GM12878 (cell line): ENCODE measurements around the gene CYTIP. TPM values are rescaled to one million over a fixed set of nuclear protein-coding genes. Genes with fewer than 3 reads are reported as not detected.

Experiments used
- ATAC-seq: fragments of 200-7000 bp; cut with Tn5 transposase; 3 replicates; pipeline ENCODE4 v1.9.1; 2020; ENCODE audit warnings: mild to moderate bottlenecking, moderate library complexity
- BruUV-seq: library from RNA; stranded (reverse); fragments of 400-500 nt; replicated peaks from 2 replicates; lab custom pipeline; 2021; lab: Mats Ljungman, UMichigan
- CTCF ChIA-PET: fragments of 300-600 bp; sonication (Branson Sonifier 250); formaldehyde crosslinking; extraction: SDS; loops from one replicate; lab custom pipeline; 2021; ENCODE audit warnings: inconsistent platforms; lab: Yijun Ruan, JAX
- POLR2A ChIA-PET: fragments of 350-600 bp; formaldehyde crosslinking; extraction: SDS; loops from one replicate; lab custom pipeline; 2021; ENCODE audit warnings: inconsistent platforms; lab: Charles Lee
- RAD21 ChIA-PET: fragments of 300-600 bp; sonication (Branson Sonifier 250); formaldehyde crosslinking; loops from one replicate; lab custom pipeline; 2023; ENCODE audit warnings: antibody characterized with exemption; ENCODE audit not compliant: unreplicated experiment; lab: Charles Lee
- SMC1A ChIA-PET: fragments of 300-600 bp; sonication (Branson Sonifier 250); formaldehyde crosslinking; loops from one replicate; lab custom pipeline; 2023; ENCODE audit not compliant: unreplicated experiment, uncharacterized antibody; lab: Charles Lee
- DNase-seq: peaks from one replicate; pipeline ENCODE4 v3.0.0-alpha.2; 2011; ENCODE audit warnings: low read depth, low spot score
- FAIRE-seq: peaks from 3 replicates; lab custom pipeline; 2011; peaks lifted over from hg19 to GRCh38; lab: Jason Lieb, UNC
- H2AFZ ChIP-seq: 2 replicates; pipeline ENCODE4 v1.6.0; 2011; ENCODE audit warnings: low read depth, low read length, control low read depth; ENCODE audit not compliant: control insufficient read depth
- H3K27ac ChIP-seq: 2 replicates; pipeline ENCODE4 v1.5.1; 2011; ENCODE audit warnings: control low read depth; ENCODE audit not compliant: control insufficient read depth, insufficient read depth
- H3K27me3 ChIP-seq, 2 experiments: replicated peaks in 1 of 2; 2 replicates each; pipeline versions ENCODE4 v1.6.0 to v1.6.1; 2011; ENCODE audit warnings: low read length in 1 of 2; ENCODE audit not compliant: control insufficient read depth in 2 of 2, insufficient read depth in 2 of 2
- H3K36me3 ChIP-seq, 2 experiments: 2 replicates each; pipeline ENCODE4 v1.5.1; 2011; ENCODE audit warnings: low read length in 1 of 2; ENCODE audit not compliant: control insufficient read depth in 2 of 2, insufficient read depth in 2 of 2
- H3K4me1 ChIP-seq: 2 replicates; pipeline ENCODE4 v1.6.1; 2011; ENCODE audit warnings: mild to moderate bottlenecking, low read length, moderate library complexity, mixed read lengths; ENCODE audit not compliant: control insufficient read depth, insufficient read depth
- H3K4me2 ChIP-seq: 2 replicates; pipeline ENCODE4 v1.6.0; 2011; ENCODE audit warnings: control low read depth; ENCODE audit not compliant: control insufficient read depth, insufficient read depth
- H3K4me3 ChIP-seq: fragments of 200-600 bp; sonication (generic); 2 replicates; pipeline ENCODE4 v1.5.1; 2016
- H3K79me2 ChIP-seq: 2 replicates; pipeline ENCODE4 v1.6.0; 2011; ENCODE audit warnings: low read length; ENCODE audit not compliant: control insufficient read depth, insufficient read depth
- H3K9ac ChIP-seq: 2 replicates; pipeline ENCODE4 v1.8.0; 2011; ENCODE audit warnings: low read length, control low read depth, mixed read lengths; ENCODE audit not compliant: control insufficient read depth, insufficient read depth
- H3K9me3 ChIP-seq: replicated peaks from 3 replicates; pipeline ENCODE4 v1.5.1; 2011; ENCODE audit warnings: mild to moderate bottlenecking, low read length; ENCODE audit not compliant: control insufficient read depth, insufficient read depth
- H4K20me1 ChIP-seq: 2 replicates; pipeline ENCODE4 v1.6.0; 2011; ENCODE audit not compliant: control insufficient read depth, insufficient read depth
- ATF7 ChIP-seq: fragments of 450-650 bp; IDR thresholded peaks from 2 replicates; pipeline ENCODE4 v1.6.1; 2016; ENCODE audit warnings: low read depth, mild to moderate bottlenecking
- DPF2 ChIP-seq: fragments of 450-650 bp; IDR thresholded peaks from 2 replicates; pipeline ENCODE4 v1.6.1; 2017; ENCODE audit warnings: mild to moderate bottlenecking
- EED ChIP-seq: sonication (generic); IDR thresholded peaks from 2 replicates; pipeline ENCODE4 v1.6.1; 2016; ENCODE audit warnings: antibody characterized with exemption, low read depth
- HDGF ChIP-seq: fragments of 450-650 bp; IDR thresholded peaks from 2 replicates; pipeline ENCODE4 v1.6.1; 2016; ENCODE audit warnings: antibody characterized with exemption
- HSF1 ChIP-seq: fragments of 150-350 bp; IDR thresholded peaks from 2 replicates; pipeline ENCODE4 v1.6.1; 2014; ENCODE audit warnings: mild to moderate bottlenecking, low read depth, low read length
- IKZF2 ChIP-seq, 2 experiments: fragments of 450-650 bp; IDR thresholded peaks; 2 replicates each; pipeline ENCODE4 v1.6.1; 2017; ENCODE audit warnings: mild to moderate bottlenecking in 2 of 2, moderate library complexity in 2 of 2
- JUNB ChIP-seq: IDR thresholded peaks from 2 replicates; pipeline ENCODE4 v1.6.1; 2016; ENCODE audit warnings: antibody characterized with exemption, mild to moderate bottlenecking
- KAT2A ChIP-seq: conservative IDR thresholded peaks from 2 replicates; pipeline ENCODE4 v1.6.1; 2011; ENCODE audit warnings: low read depth, low read length; ENCODE audit not compliant: control insufficient read depth
- LARP7 ChIP-seq: fragments of 450-650 bp; IDR thresholded peaks from 2 replicates; pipeline ENCODE4 v1.6.1; 2017; ENCODE audit warnings: mild to moderate bottlenecking
- MTA3 ChIP-seq: IDR thresholded peaks from 2 replicates; pipeline ENCODE4 v1.6.1; 2012; ENCODE audit warnings: low read length, inconsistent platforms, borderline replicate concordance
- NR2C2 ChIP-seq: IDR thresholded peaks from 2 replicates; pipeline ENCODE4 v1.6.1; 2011; ENCODE audit warnings: borderline replicate concordance, low read depth; ENCODE audit not compliant: control insufficient read depth, insufficient read length
- RELA ChIP-seq: fragments of 450-650 bp; IDR thresholded peaks from 2 replicates; pipeline ENCODE4 v1.8.0; 2014; ENCODE audit warnings: borderline replicate concordance; ENCODE audit not compliant: partially characterized antibody
- SMAD1 ChIP-seq: fragments of 450-650 bp; IDR thresholded peaks from 2 replicates; pipeline ENCODE4 v1.6.1; 2018; ENCODE audit warnings: mild to moderate bottlenecking, low read depth; ENCODE audit not compliant: partially characterized antibody
- SMC3 ChIP-seq: IDR thresholded peaks from 2 replicates; pipeline ENCODE4 v1.6.1; 2011; ENCODE audit warnings: low read length, improper control_type of control experiment, borderline replicate concordance
- SREBF1 ChIP-seq: IDR thresholded peaks from 2 replicates; pipeline ENCODE4 v1.6.1; 2012; ENCODE audit warnings: mild to moderate bottlenecking, low read length
- STAT3 ChIP-seq: IDR thresholded peaks from 2 replicates; pipeline ENCODE4 v1.6.1; 2011; ENCODE audit warnings: low read depth, low read length, improper control_type of control experiment
- USF1 ChIP-seq: IDR thresholded peaks from 2 replicates; pipeline ENCODE4 v1.6.1; 2011; ENCODE audit warnings: borderline replicate concordance, low read depth, mild to moderate bottlenecking, moderate library complexity, mixed read lengths, low read length; ENCODE audit not compliant: insufficient read depth; ENCODE audit errors: extremely low read length
- ZBED1 ChIP-seq: IDR thresholded peaks from 2 replicates; pipeline ENCODE4 v1.6.1; 2016; ENCODE audit warnings: borderline replicate concordance
- ZNF592 ChIP-seq: fragments of 450-650 bp; IDR thresholded peaks from 2 replicates; pipeline ENCODE4 v1.6.1; 2017; ENCODE audit warnings: mild to moderate bottlenecking, moderate library complexity
- WGBS: methylation state at CpG from one replicate; pipeline ENCODE4 v1.1.6; 2016; ENCODE audit warnings: low lambda C conversion rate; ENCODE audit not compliant: insufficient replicate concordance, insufficient coverage; ENCODE audit errors: missing lambda C conversion rate; 5-methylcytosine and 5-hydroxymethylcytosine counted together
- in situ Hi-C: fragments of 300-500 bp; cut with MboI; formaldehyde crosslinking; loops from 9 replicates; pipeline ENCODE4 v1.14.3; 2018; ENCODE audit warnings: mixed read lengths
- intact Hi-C: fragments of 100-400 bp; cut with micrococcal nuclease; formaldehyde crosslinking; loops from one replicate; pipeline ENCODE4 v1.14.2; 2022; ENCODE audit not compliant: unreplicated experiment
- polyA plus RNA-seq, 11 experiments: library from polyadenylated mRNA; depleted of rRNA in 4 of 11; unstranded in 6 of 11; stranded (reverse) in 5 of 11; fragments of >200 nt; fragmentation: Nextera tagmentation in 4 of 11; fragmentation: Illumina TruSeq in 1 of 11; extraction: Ambion mirVana in 4 of 11; extraction: Trizol in 1 of 11; gene quantifications; 1 replicate in 1 of 11; 2 replicates in 10 of 11; pipeline versions ENCODE4 v1.2.1 to v1.2.3, GENCODE V29; 2011 to 2016; ENCODE audit warnings: inconsistent platforms in 2 of 11, missing spikeins in 2 of 11, low read depth in 1 of 11
- total RNA-seq, 4 experiments: library from RNA; depleted of rRNA in 3 of 4; stranded (reverse); fragments of >200 nt in 3 of 4; fragmentation: Illumina TruSeq in 1 of 4; extraction: Trizol in 1 of 4; gene quantifications; 2 replicates each; pipeline versions ENCODE4 v1.2.1 to v1.2.3, GENCODE V29; 2013 to 2021

Gene CYTIP
- total and polyA plus RNA-seq, 10 of the 15 experiments (the other 5 are each of a cell fraction or from before 2014, with no cell fraction given) = 55.1 to 178 (median 73.4) TPM

GRCh38 chr2:157367704-157368103, 76.2 kb downstream of the CYTIP start:
- ATAC-seq = no peak
- CTCF ChIA-PET = interaction anchor here (5.1 kb wide), 1 partner anchor 32 kb away, joined by 43 read pairs; no protein-coding TSS in a partner anchor
- RAD21 ChIA-PET = interaction anchor here (2.8 kb wide), 1 partner anchor 41 kb away, joined by 11 read pairs; no protein-coding TSS in a partner anchor

More at GRCh38 chr2:157367704-157368103, 76.2 kb downstream of the CYTIP start:
- ChIA-PET POLR2A (no interaction called here), SMC1A (interaction anchor here (1.6 kb wide), 1 partner anchor 31 kb away, joined by 4 read pairs; no protein-coding TSS in a partner anchor)
- 95% methylated on average over 1 of the region's 1 CpG for WGBS
- H3K27me3 ChIP-seq = no peaks in the 10 kb centered on the region
- H3K9ac ChIP-seq = no peak overlapping the region
- no peaks in the 10 kb centered on the region for H4K20me1 ChIP-seq
- H3K4me1 ChIP-seq = peaks cover 14% of the 10 kb centered on the region
- H3K4me2 ChIP-seq = no peak overlapping the region
- FAIRE-seq (no peak), DNase-seq (no peak)
- H3K27ac ChIP-seq = no peak overlapping the region
- H3K36me3 ChIP-seq = no peaks in the 10 kb centered on the region
- H3K79me2 ChIP-seq = no peaks in the 10 kb centered on the region
- intact Hi-C loops = no loop called here
- in situ Hi-C loops = no loop called here
- H3K4me3 ChIP-seq = no peak overlapping the region
- TF ChIP-seq IKZF2 (IDR thresholded peaks at IDR 0.05) = no peak
- TF ChIP-seq HDGF = no peak
- TF ChIP-seq ZNF592 = no peak
- TF ChIP-seq JUNB = no peak
- no peak for TF ChIP-seq ZBED1
- no peak for TF ChIP-seq USF1
- TF ChIP-seq DPF2 = no peak
- no peak for TF ChIP-seq NR2C2
- no peak for TF ChIP-seq EED
- no peak for TF ChIP-seq SMC3
- TF ChIP-seq SMAD1 = no peak
- no peak for TF ChIP-seq LARP7
- TF ChIP-seq KAT2A = no peak
- TF ChIP-seq RELA = no peak
- no peak for TF ChIP-seq STAT3
- TF ChIP-seq SREBF1 = no peak
- no peak for TF ChIP-seq MTA3
- no peak for TF ChIP-seq HSF1
- no peak for TF ChIP-seq ATF7
- BruUV-seq = no TSS peak
- no peak overlapping the region for H2AFZ ChIP-seq
- peaks cover 3% of the 10 kb centered on the region; the same call in 2 of the 3 replicates for H3K9me3 ChIP-seq
